Measurements from ENCODE around the gene CDADC1. TPM values are rescaled to one million over a fixed set of nuclear protein-coding genes. Genes with fewer than 3 reads are reported as not detected.

The CDADC1 gene
- total RNA-seq, 2 experiments from 2014 or later: 8.6 to 9.0 TPM

DNA sequence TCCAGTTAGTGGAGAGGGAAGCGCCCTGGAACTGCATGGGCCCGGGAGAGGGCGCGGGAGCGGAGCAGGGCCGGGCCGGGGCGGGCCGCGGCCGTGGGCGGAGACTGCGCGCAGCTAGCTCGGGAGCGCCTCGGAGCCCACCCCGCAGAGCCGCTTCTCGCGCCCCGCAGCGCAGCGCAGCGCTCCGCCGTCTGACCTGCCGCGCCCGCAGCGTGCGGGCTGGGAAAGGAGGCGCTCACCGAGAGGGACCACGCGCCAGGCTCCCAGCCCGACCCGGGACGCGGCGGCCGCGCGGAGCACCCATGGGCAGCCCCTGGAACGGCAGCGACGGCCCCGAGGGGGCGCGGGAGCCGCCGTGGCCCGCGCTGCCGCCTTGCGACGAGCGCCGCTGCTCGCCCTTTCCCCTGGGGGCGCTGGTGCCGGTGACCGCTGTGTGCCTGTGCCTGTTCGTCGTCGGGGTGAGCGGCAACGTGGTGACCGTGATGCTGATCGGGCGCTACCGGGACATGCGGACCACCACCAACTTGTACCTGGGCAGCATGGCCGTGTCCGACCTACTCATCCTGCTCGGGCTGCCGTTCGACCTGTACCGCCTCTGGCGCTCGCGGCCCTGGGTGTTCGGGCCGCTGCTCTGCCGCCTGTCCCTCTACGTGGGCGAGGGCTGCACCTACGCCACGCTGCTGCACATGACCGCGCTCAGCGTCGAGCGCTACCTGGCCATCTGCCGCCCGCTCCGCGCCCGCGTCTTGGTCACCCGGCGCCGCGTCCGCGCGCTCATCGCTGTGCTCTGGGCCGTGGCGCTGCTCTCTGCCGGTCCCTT lies 27.5 kb upstream of the CDADC1 start, which contains the start of gene MLNR:
MLNR (plus strand) TSS at position 303 of the 820 bp plus-strand sequence; CDS start at position 303, 0 bp downstream.
- no peaks in the 10 kb centered on the region for H3K36me3 Mint-ChIP-seq (ENCODE audit: low read depth)

DNA sequence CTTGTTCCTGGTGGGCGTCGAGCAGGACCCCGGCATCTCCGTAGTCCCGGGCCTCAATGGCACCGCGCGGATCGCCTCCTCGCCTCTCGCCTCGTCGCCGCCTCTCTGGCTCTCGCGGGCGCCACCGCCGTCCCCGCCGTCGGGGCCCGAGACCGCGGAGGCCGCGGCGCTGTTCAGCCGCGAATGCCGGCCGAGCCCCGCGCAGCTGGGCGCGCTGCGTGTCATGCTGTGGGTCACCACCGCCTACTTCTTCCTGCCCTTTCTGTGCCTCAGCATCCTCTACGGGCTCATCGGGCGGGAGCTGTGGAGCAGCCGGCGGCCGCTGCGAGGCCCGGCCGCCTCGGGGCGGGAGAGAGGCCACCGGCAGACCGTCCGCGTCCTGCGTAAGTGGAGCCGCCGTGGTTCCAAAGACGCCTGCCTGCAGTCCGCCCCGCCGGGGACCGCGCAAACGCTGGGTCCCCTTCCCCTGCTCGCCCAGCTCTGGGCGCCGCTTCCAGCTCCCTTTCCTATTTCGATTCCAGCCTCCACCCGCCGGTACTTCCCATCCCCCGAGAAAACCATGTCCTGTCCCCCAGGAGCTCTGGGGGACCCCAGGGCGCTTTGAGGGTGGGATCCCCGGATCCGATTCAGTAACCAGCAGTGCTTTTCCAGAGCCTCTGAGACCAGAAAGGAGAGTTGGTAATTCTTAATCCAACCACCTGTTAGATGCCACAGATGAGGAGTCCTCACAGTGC lies 26.7 kb upstream of the CDADC1 start:
- Mint-ChIP-seq H3K36me3 (ENCODE audit: low read depth) (no peaks in the 10 kb centered on the region), H3K27me3 (peaks cover 61% of the 10 kb centered on the region), H3K27ac (no peak overlapping the region), H3K4me3 (peak overlapping the region; percentile 60), H3K9me3 (no peaks in the 10 kb centered on the region), H3K4me1 (ENCODE audit: low read depth) (peaks cover 4% of the 10 kb centered on the region)
- intact Hi-C loops (cut with micrococcal nuclease): no loop called here
- ATAC-seq (peak; percentile 45), DNase-seq (peak; percentile 39)
- CTCF ChIA-PET: interaction anchor here (0.6 to 1.3 kb wide), 2 partner anchors 19 to 60 kb away, joined by 3 to 7 read pairs; no protein-coding TSS in a partner anchor
- TF ChIP-seq, protein P1, sequence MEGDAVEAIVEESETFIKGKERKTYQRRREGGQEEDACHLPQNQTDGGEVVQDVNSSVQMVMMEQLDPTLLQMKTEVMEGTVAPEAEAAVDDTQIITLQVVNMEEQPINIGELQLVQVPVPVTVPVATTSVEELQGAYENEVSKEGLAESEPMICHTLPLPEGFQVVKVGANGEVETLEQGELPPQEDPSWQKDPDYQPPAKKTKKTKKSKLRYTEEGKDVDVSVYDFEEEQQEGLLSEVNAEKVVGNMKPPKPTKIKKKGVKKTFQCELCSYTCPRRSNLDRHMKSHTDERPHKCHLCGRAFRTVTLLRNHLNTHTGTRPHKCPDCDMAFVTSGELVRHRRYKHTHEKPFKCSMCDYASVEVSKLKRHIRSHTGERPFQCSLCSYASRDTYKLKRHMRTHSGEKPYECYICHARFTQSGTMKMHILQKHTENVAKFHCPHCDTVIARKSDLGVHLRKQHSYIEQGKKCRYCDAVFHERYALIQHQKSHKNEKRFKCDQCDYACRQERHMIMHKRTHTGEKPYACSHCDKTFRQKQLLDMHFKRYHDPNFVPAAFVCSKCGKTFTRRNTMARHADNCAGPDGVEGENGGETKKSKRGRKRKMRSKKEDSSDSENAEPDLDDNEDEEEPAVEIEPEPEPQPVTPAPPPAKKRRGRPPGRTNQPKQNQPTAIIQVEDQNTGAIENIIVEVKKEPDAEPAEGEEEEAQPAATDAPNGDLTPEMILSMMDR (IDR thresholded peaks at IDR 0.05): no peak
- POLR2A ChIA-PET: no interaction called here

More for the DNA sequence above, 27.5 kb upstream of the CDADC1 start, which contains the start of gene MLNR:
- peaks cover 5% of the 10 kb centered on the region for H3K4me1 Mint-ChIP-seq (ENCODE audit: low read depth)
- peaks cover 61% of the 10 kb centered on the region for H3K27me3 Mint-ChIP-seq
- intact Hi-C loops (cut with micrococcal nuclease): no loop called here
- ATAC-seq: peak; percentile 84
- peak within 1 kb of the TSS; percentile 60 for H3K4me3 Mint-ChIP-seq
- ChIA-PET CTCF (interaction anchor here (0.8 to 1.8 kb wide), 5 partner anchors 9 to 60 kb away, joined by 3 to 8 read pairs (median 3); no protein-coding TSS in a partner anchor), POLR2A (no interaction called here)
- peak; percentile 56 for DNase-seq
- H3K9me3 Mint-ChIP-seq: no peaks in the 10 kb centered on the region
- TF ChIP-seq, protein P1 (IDR thresholded peaks at IDR 0.05): peak; percentile 39
- no peak within 1 kb of the TSS for H3K27ac Mint-ChIP-seq

- ChIA-PET POLR2A (no interaction called here), CTCF (interaction anchor here (0.6 to 1.3 kb wide), 2 partner anchors 18 to 60 kb away, joined by 3 to 7 read pairs; no protein-coding TSS in a partner anchor)
- Mint-ChIP-seq H3K4me1 (ENCODE audit: low read depth) (peaks cover 4% of the 10 kb centered on the region), H3K4me3 (peak overlapping the region; percentile 36), H3K36me3 (ENCODE audit: low read depth) (no peaks in the 10 kb centered on the region), H3K9me3 (no peaks in the 10 kb centered on the region), H3K27ac (no peak overlapping the region), H3K27me3 (peaks cover 61% of the 10 kb centered on the region)
- no peak for ATAC-seq
- DNase-seq: no peak
- TF ChIP-seq, protein P1 (IDR thresholded peaks at IDR 0.05): no peak
- intact Hi-C loops (cut with micrococcal nuclease): no loop called here
These were observed 26.1 kb upstream of the CDADC1 start for GRCh38 chr13:49221590-49221965.

GRCh38 chr13:49225223-49226042 lies 22.3 kb upstream of the CDADC1 start:
- Mint-ChIP-seq H3K36me3 (ENCODE audit: low read depth) (no peaks in the 10 kb centered on the region), H3K27ac (no peak overlapping the region), H3K4me3 (no peak overlapping the region), H3K9me3 (no peaks in the 10 kb centered on the region), H3K4me1 (ENCODE audit: low read depth) (peaks cover 2% of the 10 kb centered on the region), H3K27me3 (peaks cover 33% of the 10 kb centered on the region)
- ATAC-seq (no peak), DNase-seq (no peak)
- intact Hi-C loops (cut with micrococcal nuclease): no loop called here
- TF ChIP-seq, protein P1 (IDR thresholded peaks at IDR 0.05): no peak
- ChIA-PET CTCF (interaction anchor here (1.0 to 3.3 kb wide), 3 partner anchors 9 to 15 kb away, joined by 4 to 11 read pairs (median 4); no protein-coding TSS in a partner anchor), POLR2A (no interaction called here)
